HG03571 (cell line): ENCODE data around the gene RPP30.
"Not testable (repeated sequence)": the region's sequence is repeated elsewhere in the genome, so short reads cannot be mapped to it uniquely, and the experiment has no call there.

Experiments
- ATAC-seq: cut with Tn5 transposase; IDR thresholded peaks from one replicate; pipeline ENCODE4 v1.9.1; 2021; ENCODE audit not compliant: unreplicated experiment

Gene RPP30

DNA sequence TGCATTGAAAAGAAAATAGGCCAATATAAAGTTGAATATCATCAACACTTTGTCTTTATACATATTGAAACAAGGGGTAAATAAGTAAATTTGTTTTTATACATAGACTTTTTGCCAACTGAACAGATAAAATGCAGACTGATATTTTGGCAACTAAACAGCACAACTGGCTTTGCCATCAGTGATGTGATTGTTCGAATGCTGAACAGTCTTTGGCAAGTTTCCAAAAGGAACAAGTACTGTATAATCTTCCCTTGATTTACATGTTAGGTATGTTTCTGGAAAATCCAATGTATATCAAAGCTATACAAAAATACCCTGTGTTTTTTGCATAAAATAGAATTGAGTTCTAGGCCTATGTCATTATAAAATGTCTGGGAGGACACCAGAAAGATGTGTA lies 67.3 kb downstream of the RPP30 start:
- ATAC-seq: no peak

GRCh38 chr10:90939648-90940047 lies 67.9 kb downstream of the RPP30 start:
- no peak for ATAC-seq

DNA sequence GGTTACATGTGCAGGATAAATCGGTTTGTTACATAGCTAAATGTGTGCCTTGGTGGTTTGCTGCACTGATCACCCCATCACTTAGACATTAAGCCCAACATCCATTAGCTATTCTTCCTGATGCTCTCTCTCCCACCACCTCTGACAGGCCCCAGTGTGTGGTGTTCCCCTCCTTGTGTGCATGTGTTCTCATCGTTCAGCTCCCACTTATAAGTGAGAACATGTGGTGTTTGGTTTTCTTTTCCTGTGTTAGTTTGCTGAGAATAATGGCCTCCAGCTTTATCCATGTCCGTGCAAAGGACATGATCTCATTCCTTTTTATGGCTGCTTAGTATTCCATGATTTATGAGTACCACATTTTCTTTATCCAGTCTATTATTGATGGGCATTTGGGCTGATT lies 71.2 kb downstream of the RPP30 start:
- ATAC-seq: not testable (repeated sequence)

DNA sequence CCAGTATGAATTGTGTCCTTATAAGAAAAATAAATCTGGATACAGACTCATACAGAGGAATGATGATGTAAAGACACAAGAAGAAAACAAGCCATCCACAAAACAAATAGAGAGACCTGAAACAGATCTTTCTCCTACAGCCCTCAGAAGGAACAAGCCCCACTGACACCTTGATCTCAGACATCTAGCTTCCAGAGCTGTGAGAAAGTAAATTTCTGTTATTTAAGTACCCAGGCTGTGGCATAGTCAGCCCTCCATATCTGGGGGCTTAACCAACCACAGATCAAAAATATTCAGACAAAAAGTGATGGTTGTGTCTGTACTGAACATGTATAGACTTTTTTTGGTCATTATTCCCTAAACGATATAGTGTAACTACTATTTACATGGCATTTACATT lies 73.0 kb downstream of the RPP30 start:
- ATAC-seq: no peak

DNA sequence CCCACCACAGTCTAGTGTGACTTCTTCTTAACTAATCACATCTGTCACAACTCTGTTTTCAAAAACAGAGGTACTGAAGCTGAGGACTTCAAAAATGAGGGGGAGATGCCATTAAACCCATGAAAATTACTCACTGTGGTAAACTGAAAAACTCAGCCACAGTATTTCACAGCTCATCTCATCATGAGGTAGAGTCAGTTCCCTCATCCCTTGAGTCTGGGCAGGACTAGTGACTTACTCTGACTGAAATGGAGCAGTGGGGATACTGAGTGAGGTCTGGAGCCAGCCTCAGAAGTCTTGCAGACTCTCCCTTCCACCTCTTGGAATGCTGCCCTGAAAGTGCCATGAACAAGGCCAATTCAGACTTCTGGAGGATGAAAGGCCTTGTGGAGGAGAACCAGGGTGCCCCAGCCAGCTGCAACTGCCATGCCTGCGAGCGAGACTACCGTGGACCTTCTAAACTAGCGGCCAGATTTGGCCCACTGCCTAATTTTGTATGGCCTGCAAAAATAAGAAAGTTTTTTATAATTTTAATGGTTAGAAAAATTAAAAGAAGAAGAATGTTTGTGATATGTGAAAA lies 73.8 kb downstream of the RPP30 start:
- ATAC-seq: no peak

- ATAC-seq: peak; percentile 71
These were observed 75.5 kb downstream of the RPP30 start for GRCh38 chr10:90947030-90947960.
